HL-60 (cell line): ENCODE measurements around the gene GFOD1.

Experiments used
- DNase-seq, 2 experiments: peaks; one replicate each; pipeline ENCODE4 v3.0.0-alpha.2; 2010 to 2020; ENCODE audit warnings: low read depth in 1 of 2, low spot score in 1 of 2
- H3K27ac ChIP-seq: fragments of 250-450 bp; sonication (Bioruptor Pico); replicated peaks from 2 replicates; pipeline ENCODE4 v1.5.1; 2020; ENCODE audit warnings: mild to moderate bottlenecking, moderate library complexity
- H3K27me3 ChIP-seq: fragments of 250-450 bp; sonication (Bioruptor Pico); 2 replicates; pipeline ENCODE4 v1.5.1; 2021; ENCODE audit warnings: mild to moderate bottlenecking, moderate library complexity; ENCODE audit not compliant: insufficient read depth, poor library complexity, severe bottlenecking
- H3K4me3 ChIP-seq: replicated peaks from 2 replicates; pipeline ENCODE4 v1.5.1; 2011; ENCODE audit warnings: mild to moderate bottlenecking, control low read depth, low read length; ENCODE audit not compliant: insufficient read depth
- CTCF ChIP-seq: IDR thresholded peaks from one replicate; pipeline ENCODE4 v1.5.1; 2011; ENCODE audit warnings: low read length, control low read depth, inconsistent platforms; ENCODE audit not compliant: insufficient read depth
- GABPA ChIP-seq: IDR thresholded peaks from 2 replicates; pipeline ENCODE4 v1.6.1; 2012; ENCODE audit warnings: low read depth
- POLR2AphosphoS5 ChIP-seq: IDR thresholded peaks from 2 replicates; pipeline ENCODE4 v1.6.1; 2012; ENCODE audit warnings: low read depth
- REST ChIP-seq: IDR thresholded peaks from 2 replicates; pipeline ENCODE4 v1.6.1; 2012; ENCODE audit warnings: low read depth; ENCODE audit not compliant: insufficient replicate concordance
- SPI1 ChIP-seq: IDR thresholded peaks from 2 replicates; pipeline ENCODE4 v1.6.1; 2012; ENCODE audit warnings: low read depth, mild to moderate bottlenecking, borderline replicate concordance

GFOD1 gene

DNA sequence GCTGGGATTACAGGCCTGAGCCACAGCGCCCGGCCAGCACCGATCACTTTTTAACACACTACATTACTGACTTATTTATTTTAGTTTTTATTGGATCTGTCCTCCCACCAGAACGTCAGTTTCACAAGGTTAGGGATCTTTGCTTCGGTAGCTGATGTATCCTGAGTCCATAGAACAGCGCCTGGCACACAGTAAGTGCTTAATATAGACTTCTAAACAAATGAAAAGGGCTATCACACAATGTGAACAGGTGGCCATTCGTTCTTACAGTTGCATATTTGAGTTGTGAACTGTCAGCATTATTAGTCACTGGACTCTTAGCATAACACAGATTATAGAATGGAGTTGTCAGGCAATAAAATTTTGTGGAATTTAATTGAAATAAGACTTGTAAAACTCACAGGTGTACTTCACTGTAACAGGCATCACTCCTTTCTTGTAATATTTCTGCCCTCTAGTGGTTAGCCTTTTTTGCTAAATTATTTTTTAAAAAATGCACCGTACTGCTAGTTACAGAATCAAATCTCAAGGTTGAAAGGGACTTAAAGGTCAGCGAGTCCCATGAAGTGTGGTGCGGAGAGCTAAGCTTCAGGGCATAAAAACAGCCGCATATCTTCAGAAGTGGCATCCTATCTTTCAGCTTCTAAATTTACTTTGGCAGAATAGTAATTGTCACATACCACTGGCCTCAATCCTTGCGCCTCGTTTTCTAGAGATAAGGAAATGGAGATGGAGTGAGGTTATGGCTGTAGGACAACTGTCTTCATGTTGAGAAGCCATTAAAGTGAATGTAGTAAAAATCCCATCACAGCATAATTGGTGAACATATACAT, 155.7 kb downstream of the GFOD1 start:
- Histone ChIP-seq H3K27me3 (no peaks in the 10 kb centered on the region), H3K4me3 (no peak overlapping the region), H3K27ac (no peak overlapping the region)
- TF ChIP-seq CTCF: peak; percentile 42
- no peak for TF ChIP-seq SPI1
- no peak for DNase-seq

- Histone ChIP-seq H3K27ac (peak overlapping the region; percentile 90), H3K4me3 (peak overlapping the region; percentile 97), H3K27me3 (no peaks in the 10 kb centered on the region)
- no peak for DNase-seq
- TF ChIP-seq GABPA (no peak), POLR2AphosphoS5 (no peak), CTCF (no peak), REST (no peak), SPI1 (no peak)
Measured at GRCh38 chr6:13328875-13329183, 158.6 kb downstream of the GFOD1 start.

DNA sequence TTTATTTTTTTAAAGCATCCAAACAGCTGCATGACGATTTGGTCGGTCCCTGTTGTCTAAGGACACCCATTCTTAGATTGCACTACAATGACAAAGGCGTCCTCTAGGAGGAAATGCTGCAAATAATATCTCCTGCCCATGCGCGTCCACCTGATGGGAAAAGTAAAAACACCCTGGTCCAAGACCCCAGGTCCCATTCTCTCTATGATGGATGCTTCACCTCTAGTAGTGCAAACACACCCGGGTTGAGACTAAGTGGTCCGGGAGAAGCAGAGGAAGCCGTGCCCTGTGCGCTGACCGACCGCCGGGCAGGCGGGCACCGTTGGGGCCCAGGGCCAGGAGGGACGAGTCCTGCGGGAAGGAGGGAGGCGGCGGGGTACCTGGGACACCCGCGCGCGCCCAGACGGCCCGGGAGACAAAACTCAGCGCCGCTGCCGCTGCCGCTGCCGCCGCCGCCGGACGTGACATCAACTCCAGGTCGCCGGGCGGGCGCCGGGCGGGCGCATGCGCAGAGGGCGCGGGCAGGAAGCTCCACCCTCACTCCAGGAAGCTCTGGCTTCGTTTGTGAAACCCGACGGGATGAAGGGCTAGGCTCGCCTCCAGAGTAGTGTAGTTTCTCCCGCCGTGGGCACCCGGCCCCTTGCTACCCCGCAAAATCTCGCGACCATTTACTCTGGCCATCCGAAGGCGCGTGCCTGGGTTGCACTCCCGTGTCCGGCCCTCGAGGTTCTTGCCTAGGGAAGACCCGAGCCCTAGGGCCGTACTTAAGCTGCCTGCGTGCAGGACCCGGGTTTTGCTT, 159.1 kb downstream of the GFOD1 start, which contains the start of gene TBC1D7:
TSS of gene TBC1D7 (minus strand) at position 462 of the 799 bp plus-strand sequence. CDS start 1,639 bp downstream, outside the sequence.
- DNase-seq: peak; percentile 81 to 92
- Histone ChIP-seq H3K4me3 (peak within 1 kb of the TSS; percentile 97), H3K27me3 (no peaks in the 10 kb centered on the region), H3K27ac (peak within 1 kb of the TSS; percentile 90)
- peak; percentile 79; the same call in 1 of the 2 replicates for TF ChIP-seq POLR2AphosphoS5
- TF ChIP-seq GABPA: peak; percentile 41; the same call in 1 of the 2 replicates
- TF ChIP-seq REST: peak; percentile 25
- TF ChIP-seq SPI1: no peak
- no peak for TF ChIP-seq CTCF
